ENCODE measurements around the gene RGS16. TPM values are rescaled to one million over a fixed set of nuclear protein-coding genes. Genes with fewer than 3 reads are reported as not detected.

The RGS16 gene
- polyA plus RNA-seq, 3 donors: 4.9 to 38.5 (median 22.2) TPM

DNA sequence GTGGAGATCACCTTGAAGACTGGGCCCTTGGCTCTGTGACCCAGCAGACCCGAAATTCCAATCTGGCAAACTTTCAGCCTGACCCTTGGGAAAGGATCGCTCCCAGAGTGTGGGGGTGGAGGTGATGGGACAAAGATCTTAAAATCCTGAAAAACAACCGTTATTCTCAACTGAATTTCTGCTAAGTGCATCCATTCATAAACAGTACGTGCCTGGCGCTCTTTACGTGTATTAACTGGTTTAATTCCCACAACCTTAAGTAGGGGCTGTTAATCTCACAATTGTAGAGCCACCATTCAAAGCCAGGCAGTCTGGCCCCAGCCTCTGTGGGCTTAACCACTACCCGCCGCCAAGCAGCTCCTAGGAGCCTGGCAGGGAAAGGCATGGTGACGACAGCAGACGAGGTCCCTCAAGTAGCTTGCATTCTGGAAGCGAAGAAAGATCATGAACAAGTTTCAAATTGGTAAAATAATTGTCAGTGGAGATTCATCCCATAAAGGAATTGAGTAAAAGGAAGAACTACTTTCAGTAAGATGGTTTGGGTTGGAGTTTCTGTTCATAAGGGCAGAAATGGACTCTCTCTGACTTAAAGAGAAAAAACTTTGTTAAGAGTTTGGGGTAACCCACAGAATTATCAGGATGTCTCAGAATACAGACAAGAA lies 11.4 kb upstream of the RGS16 start:
- peak overlapping the region; percentile 71 for H3K27ac ChIP-seq (ENCODE audit: low read depth, low read length)
- WGBS, 3 donors: 14 to 57% (median 17%) methylated on average over 11 of the region's 11 CpGs

DNA sequence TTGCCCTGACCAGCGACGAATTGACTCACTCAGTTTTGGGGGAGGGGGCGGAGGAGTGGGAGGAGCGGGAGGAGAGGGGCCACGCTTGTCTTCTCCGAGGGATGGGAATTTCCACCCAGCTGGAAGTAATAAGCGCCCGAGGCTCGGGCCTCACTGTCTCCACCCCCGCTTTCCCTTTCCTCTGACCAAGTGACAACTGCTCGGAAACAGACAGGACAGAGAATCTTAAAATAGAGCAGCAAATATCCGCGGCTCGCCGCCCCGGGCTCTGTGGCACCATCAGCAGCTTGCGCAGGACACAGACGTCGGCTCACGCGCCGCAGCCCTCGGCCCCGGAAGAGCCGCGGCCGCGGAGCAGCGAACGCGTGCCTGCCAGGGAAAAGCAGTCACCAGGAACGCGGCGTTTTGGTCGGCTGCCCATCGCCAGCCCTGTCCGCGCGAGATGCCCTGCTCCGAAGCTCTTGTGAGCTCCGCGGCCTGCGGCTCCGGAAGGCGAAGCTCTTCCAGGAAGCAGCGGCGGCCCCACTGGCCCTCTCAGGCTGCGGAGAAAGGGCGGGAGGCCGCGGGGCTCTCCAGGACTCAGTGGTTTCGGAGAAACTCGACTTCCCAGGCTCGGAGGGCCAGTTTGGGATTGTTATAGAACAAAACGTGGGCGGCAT lies 10.7 kb upstream of the RGS16 start:
- peak overlapping the region; percentile 71 for H3K27ac ChIP-seq (ENCODE audit: low read depth, low read length)
- WGBS, 3 donors: 1 to 30% (median 1%) methylated on average over 56 of the region's 56 CpGs

DNA sequence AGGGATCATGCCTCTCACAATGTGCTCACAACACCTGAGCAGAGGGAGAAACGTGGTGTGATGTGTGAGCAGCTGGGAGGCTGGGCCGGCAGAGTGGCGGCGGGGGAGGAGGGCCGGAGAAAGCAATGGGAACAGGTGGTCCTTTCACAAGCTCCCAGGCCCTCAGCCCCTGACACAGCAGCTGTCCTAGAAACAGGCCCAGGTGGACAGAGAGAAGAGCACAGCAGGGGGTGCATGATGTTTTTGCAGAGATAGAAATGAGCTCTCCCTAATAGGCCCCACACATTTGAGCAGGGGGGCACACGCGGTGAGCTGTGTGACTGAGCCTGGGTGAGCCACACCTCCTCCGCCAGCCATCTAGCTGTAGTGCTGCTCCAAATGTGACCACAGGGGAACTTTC lies 7.6 kb upstream of the RGS16 start:
- 61 to 94% (median 91%) methylated on average over 8 of the region's 8 CpGs for WGBS, 3 donors
- H3K27ac ChIP-seq (ENCODE audit: low read depth, low read length): no peak overlapping the region

DNA sequence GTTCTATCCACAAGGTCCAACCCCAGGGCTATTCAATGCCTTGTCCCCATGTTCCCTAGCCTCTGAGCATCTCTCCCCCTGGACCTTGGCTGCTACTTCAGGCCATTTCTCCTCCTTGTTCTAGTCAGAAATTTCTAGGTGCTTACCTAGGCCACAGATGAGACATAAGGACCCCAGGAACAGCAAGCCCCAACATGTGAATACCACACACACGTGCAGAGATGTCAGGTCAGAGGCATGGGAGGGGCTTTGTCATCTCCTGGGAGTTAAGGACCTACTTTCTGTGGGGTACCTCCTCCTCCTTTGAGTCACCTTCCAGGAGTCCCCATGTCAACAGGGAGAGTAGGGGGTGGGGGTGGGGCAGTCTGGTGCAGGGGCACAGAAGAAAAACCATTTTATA lies 7.1 kb upstream of the RGS16 start:
- no peak overlapping the region for H3K27ac ChIP-seq (ENCODE audit: low read depth, low read length)
- WGBS, 3 donors: 74 to 78% (median 77%) methylated on average over 1 of the region's 1 CpG

DNA sequence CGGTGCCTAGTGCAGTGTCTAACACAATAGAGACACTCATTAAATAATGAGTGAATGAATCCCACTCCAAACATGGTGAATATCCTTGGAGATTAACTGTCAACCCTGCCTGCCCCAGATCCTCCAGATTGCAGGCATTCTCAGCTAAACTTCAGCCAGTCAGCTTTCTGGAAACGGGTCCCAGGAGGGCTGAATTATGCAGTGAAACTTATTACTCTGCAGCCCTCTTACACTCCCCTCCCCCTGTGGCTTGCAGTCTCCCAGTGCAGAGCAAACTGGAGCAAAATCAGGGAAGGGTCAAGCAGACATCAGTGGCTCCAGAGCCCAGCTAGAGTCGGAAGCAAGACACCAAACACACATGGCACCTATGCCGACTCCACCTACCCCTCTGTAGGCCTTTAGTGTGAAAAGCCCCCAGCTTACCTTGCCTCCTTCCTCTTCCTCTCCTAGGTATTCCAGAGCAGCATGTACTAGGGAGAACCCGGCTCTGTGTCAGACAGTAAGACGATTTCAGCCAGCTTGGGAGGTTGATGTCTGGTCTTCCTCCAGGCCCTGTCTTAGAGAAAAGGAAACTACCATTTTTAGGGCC lies 6.5 kb upstream of the RGS16 start:
- 73 to 74% (median 74%) methylated on average over 6 of the region's 6 CpGs for WGBS, 3 donors
- no peak overlapping the region for H3K27ac ChIP-seq (ENCODE audit: low read depth, low read length)

DNA sequence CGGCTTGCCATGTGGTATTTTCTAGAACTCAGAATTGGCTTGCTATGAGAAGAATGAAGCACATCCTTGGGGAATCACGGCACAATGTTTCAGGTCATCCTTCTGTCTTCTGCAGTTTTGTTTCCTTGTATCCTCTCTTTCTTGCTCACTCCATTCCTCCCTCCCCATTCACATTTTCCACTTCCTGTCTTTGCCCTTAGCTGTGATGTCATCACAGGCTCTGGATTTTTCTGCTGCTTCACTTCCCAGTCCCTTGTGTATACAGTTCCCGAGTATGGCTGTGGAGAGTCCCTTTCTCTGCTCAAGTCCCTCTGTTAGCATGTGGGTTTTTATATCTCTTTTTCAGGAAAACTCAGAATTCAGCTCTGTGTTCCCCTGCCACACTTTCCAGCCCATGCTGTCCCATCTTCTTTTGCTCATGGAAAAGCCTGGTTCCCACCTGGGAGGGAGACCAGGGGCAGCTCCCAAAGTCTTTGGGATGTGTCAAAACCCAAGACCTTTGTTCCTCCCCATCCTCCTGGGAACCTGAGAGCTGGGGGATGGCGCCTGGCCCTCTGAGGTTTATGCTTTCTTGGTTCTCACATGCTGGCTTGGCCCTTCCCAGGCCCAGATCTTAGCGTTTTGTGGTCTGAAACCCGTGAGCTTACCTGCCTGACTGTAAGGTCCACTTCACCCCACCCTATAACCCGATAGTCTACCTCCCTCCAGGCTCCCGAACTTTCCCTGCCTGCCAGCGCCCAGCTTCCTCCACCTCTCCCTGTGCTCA lies 4.8 kb upstream of the RGS16 start:
- H3K27ac ChIP-seq (ENCODE audit: low read depth, low read length): no peak overlapping the region
- whole genome bisulfite sequencing, 3 donors: 81 to 82% (median 82%) methylated on average over 9 of the region's 9 CpGs

DNA sequence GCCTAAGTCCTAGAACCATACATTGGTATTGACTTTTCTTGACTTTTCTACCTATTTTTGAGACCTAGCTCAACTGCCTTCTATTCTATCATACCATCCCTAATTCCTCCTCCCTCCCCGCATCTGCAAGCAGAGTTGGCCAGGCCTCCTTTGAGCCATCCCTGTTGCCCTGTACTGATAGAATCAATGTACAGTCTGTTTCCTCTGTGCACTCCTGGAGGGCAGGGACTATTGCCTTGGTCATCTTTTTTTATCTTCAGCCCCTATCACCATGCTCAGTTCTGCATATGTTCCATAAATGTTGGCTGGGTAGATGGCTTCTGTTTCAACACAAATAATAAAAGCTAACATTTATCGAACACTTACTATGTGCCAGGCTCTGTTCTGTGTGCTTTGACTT lies 4.0 kb upstream of the RGS16 start:
- no peak overlapping the region for H3K27ac ChIP-seq (ENCODE audit: low read depth, low read length)
- 49 to 88% (median 84%) methylated on average over 2 of the region's 2 CpGs for WGBS, 3 donors

DNA sequence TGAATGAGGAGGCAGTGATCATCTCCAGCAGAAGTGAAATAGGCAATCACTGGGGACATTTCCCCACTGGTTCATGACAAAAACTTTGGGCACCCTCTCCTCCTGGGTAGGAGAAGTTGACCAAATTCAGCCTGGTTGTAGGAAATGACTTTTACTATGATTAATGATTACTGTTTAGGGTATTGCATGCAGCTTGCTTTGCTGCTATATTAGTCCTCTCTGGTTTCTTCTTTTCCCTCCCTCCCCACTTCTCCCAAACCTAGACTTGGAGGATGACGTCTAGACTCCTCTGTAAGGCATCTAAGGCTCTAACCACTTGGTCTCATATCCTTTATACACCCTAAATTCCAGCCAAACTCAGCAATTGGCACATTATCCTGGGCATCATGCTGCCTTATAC lies 3.4 kb upstream of the RGS16 start:
- no peak overlapping the region for H3K27ac ChIP-seq (ENCODE audit: low read depth, low read length)
- 67 to 74% (median 73%) methylated on average over 1 of the region's 1 CpG for WGBS, 3 donors

DNA sequence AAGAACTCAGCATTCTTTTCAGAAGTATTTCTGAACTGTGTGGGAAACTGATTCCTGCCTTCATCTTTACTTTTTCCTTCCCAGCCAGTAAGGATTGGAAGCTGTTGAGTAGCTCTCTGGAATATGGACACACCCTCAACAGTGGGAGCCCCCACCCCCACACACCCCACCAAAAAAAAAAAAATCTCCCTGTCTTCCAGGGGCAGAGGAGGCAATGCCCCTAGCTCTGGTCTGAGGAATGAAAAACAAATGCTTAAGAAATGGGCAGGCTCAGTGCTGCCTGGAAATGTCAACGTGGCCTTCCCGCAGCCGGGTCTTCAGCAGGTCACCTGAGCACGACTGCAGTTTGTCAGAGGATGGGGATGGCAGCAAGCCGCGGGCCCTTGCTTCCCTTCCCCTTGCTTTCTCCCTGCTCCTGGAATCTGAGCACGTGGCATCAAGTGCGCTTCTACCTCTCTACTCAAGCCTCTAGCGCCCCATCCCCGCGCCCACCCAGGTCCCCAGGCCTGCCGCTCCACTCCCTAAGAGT lies 479 bp downstream of the RGS16 start:
- WGBS, 3 donors: 2 to 4% (median 2%) methylated on average over 12 of the region's 12 CpGs
- H3K27ac ChIP-seq (ENCODE audit: low read depth, low read length): no peak overlapping the region

DNA sequence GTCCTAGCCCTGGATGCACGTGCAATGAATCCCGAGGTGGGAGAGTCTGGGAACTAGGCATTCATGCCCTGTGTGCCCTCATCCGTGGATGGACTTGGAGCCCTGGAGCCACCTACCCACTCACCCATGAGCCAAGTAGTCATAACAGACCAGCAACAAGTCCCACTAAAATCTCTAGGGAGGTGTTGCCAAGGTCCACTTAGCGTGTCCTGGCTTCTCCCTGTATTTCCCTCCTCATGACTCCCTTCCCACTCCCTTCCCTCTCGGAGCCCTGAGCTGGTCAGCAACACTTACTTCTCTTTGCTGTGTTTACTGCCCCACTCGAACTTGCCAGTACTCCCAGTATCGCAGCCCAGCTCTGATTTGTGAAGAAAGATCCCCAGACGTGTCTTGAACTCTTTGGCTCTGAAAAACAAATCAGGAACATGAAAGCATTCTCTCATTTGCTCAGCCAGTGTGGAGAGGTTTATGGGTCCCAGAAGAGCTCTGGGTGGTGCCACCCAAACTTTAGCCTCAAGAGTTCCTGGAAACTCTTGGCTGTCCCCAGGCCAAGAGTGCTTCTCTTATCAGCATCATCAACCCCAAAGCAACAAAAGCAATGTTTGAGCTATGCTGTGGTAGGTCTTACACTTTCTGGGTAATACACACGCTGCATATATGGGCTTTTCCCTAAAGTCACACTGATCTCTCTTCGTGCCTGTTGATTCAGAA lies 1.1 kb downstream of the RGS16 start:
- WGBS, 3 donors: 42 to 61% (median 59%) methylated on average over 10 of the region's 10 CpGs
- H3K27ac ChIP-seq (ENCODE audit: low read depth, low read length): no peak overlapping the region

DNA sequence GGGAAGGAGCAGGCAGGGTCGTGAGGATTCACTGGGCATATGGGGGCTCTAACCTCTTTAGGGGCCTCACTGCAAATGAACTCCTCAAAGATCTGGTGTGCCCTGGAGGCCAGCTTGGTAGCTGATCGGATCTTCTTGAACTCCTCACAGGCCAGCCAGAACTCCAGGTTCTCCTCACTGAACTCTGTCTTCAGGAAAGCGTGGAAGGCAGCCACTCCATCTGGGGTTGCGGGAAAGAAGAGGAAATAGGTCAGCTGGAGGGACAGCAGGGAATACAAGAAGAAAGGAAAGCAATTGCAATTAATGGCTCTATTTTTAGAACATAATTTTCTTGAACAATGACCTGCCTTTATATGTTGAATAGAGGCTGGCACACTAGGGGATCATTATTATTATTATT lies 2.3 kb downstream of the RGS16 start:
- 54 to 67% (median 59%) methylated on average over 4 of the region's 4 CpGs for WGBS, 3 donors
- no peak overlapping the region for H3K27ac ChIP-seq (ENCODE audit: low read depth, low read length)

DNA sequence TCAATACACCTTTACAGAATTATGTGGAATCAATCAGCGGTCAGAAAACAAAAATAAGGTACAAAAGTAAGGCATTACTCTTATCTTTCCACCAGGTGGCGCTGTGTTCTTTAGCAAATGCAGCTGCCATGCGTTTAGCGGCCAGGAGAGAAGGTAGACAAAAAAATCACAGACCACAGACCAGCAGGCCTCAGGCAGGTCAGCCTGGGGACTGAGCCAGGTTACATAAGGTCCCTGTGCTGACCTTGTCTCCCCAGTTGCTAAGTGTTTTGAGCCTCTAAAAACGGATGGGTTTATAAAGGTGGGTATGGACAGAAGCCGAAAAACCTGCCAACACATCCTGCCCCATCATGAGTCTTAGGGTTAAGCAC lies 2.8 kb downstream of the RGS16 start:
- H3K27ac ChIP-seq (ENCODE audit: low read depth, low read length): no peak overlapping the region
- 18 to 20% (median 20%) methylated on average over 6 of the region's 6 CpGs for WGBS, 3 donors

DNA sequence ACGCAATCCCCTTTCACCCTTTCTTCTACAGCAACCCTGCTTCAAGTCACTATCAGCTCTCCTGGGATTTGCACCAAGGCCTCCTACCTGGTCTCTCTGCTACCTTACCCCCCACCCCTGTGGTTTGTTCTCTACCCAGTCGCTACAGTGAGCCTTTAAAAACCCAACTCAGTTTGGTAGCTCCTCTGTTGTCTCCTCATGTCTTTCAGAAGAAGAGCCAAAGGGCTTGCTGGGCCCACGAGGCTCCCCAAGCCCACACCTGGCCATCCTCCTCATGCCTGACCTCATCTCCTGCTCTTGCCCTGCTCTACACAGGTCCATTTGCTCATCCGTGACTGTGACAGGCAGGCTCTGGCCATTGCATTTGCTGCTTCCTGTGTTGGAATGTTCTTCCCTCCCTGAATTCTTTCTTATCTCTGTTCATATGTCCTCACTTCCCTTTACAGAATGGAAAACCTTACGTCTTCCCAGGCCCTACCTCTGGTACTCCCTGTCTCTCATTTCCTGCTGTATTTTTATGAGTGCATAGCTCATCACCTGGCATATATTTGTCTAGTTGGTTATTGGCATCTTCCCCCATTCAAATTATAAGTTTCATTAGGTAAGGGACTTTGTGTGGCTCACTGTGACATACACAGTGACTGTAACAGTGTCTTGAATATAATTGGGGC lies 3.3 kb downstream of the RGS16 start:
- no peak overlapping the region for H3K27ac ChIP-seq (ENCODE audit: low read depth, low read length)
- WGBS, 3 donors: 66 to 70% (median 67%) methylated on average over 5 of the region's 5 CpGs

DNA sequence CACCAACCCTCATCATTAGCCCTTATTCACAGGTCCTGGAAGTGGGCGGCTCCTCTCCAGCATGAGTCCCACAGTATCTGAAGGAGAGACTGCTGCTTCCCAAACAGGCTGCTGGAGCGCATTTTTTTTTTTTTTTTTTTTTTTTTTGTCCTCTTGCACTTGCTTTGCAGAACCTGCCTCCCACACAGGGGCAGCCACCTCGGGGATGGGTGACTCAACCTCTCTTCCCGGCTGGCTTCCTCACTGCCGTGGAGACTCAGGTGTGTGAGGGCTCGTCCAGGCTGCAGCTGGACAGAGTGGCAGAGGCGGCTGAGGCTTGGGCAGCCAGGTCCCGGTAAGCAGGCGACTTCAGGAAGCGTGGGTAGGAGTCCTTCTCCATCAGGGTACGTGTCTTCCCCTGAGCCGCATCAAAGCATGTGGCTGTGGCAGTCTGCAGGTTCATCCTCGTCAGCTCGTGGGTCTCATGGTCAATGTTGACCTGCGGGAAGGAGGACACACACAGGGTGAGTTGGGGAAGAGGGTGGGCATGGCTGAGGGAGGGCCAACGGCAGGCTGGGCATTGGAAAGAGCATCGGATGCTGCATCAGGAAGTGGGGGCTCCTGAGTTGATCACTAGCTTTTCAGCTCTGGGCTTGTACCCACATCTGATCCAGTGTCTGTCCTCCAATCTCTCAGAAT lies 4.0 kb downstream of the RGS16 start:
- no peak overlapping the region for H3K27ac ChIP-seq (ENCODE audit: low read depth, low read length)
- 81 to 93% (median 86%) methylated on average over 16 to 17 of the region's 17 CpGs for WGBS, 3 donors

DNA sequence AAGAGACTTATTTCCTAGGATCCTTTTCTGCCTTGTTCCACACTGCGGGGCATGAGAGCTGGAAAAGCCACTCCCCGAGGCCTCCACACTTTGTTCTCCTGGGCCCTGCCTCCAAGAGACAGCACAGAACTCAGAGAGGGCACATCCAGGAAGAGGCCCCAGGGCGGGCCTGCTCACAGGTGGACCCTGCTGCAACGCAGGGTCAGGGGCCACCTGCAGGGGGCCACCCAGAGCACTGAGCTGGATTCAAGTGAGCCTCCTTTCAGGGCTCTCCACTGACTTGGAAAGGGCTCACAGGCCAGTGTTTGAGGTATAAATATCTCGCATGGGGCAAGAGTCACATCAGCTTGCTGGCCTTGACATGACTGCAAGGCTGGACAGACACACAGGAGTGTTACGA lies 4.8 kb downstream of the RGS16 start:
- peak overlapping the region; percentile 19 for H3K27ac ChIP-seq (ENCODE audit: low read depth, low read length)
- WGBS, 3 donors: 76 to 82% (median 78%) methylated on average over 6 of the region's 6 CpGs

DNA sequence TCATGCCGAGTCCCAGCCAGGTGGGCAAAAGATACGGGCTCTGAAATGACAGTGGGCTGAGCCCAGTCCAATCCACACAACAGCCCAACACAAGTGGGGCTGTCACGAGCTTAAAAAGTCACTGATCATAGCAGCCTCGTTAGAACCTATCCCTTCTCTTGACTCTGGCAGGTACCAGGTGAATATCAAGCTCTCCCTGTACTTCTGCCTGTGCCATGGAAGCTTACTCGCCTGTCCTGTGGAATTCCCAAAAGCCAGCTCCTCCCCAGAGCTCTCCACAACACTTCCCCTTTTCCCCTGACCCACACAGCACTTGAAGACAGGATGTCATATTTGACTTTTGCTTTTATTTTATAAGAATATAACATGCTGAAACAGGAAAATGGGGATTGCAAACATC lies 5.9 kb downstream of the RGS16 start:
- WGBS, 3 donors: 60 to 75% (median 66%) methylated on average over 5 of the region's 5 CpGs
- H3K27ac ChIP-seq (ENCODE audit: low read depth, low read length): no peak overlapping the region

DNA sequence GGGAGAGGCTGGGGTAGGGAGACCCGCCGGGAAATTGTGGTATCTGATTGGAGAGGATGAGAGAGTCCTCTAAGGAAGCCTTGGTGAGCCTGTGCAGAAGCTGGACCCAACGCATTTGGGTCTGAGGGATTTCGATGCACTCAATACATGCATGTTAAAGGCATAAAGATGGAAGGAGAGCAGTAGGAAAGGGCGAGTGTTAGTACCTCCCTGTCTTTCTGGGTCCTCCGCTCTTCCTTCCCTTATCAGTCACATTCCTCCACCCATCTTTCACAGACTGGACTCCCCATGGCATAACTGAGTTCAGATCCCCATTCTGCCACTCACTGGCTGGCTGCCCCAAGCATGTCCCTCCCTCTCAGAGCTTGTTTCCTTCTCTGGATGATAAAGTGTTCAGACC lies 7.3 kb downstream of the RGS16 start:
- WGBS, 3 donors: 83 to 92% (median 86%) methylated on average over 6 of the region's 6 CpGs
- no peak overlapping the region for H3K27ac ChIP-seq (ENCODE audit: low read depth, low read length)
